MM.1S (cell line): ENCODE data around the gene TMEM40.

Source experiments
- DNase-seq: peaks from one replicate; pipeline ENCODE4 v3.0.0-alpha.2; 2015
- H2AFZ ChIP-seq: fragments of 300-600 bp; sonication (generic); 2 replicates; pipeline ENCODE4 v1.6.0; 2016; ENCODE audit warnings: antibody characterized with exemption, low read length
- H3F3A ChIP-seq: fragments of 300-600 bp; sonication (generic); 2 replicates; pipeline ENCODE4 v1.6.1; 2016; ENCODE audit warnings: mild to moderate bottlenecking, antibody characterized with exemption, low read length, moderate library complexity, mixed read lengths; ENCODE audit not compliant: insufficient read depth
- H3K27ac ChIP-seq: fragments of 300-600 bp; sonication (generic); 2 replicates; pipeline ENCODE4 v1.5.1; 2016; ENCODE audit warnings: mild to moderate bottlenecking, low read length
- H3K27me3 ChIP-seq: fragments of 300-600 bp; sonication (generic); replicated peaks from 2 replicates; pipeline ENCODE4 v1.6.0; 2016; ENCODE audit warnings: low read length; ENCODE audit not compliant: insufficient read depth
- H3K36me3 ChIP-seq: fragments of 300-600 bp; sonication (generic); replicated peaks from 2 replicates; pipeline ENCODE4 v1.6.1; 2016; ENCODE audit warnings: mild to moderate bottlenecking, low read length, mixed read lengths; ENCODE audit not compliant: insufficient read depth
- H3K4me1 ChIP-seq: fragments of 300-600 bp; sonication (generic); 2 replicates; pipeline ENCODE4 v1.6.1; 2016; ENCODE audit warnings: low read length, mixed read lengths
- H3K4me2 ChIP-seq: fragments of 300-600 bp; sonication (generic); 2 replicates; pipeline ENCODE4 v1.6.0; 2016; ENCODE audit warnings: low read depth, low read length
- H3K4me3 ChIP-seq: fragments of 300-600 bp; sonication (generic); 2 replicates; pipeline ENCODE4 v1.5.1; 2016; ENCODE audit warnings: low read length, mixed read lengths
- H3K79me2 ChIP-seq: fragments of 300-600 bp; sonication (generic); 2 replicates; pipeline ENCODE4 v1.6.1; 2016; ENCODE audit warnings: mixed run types, low read length, mixed read lengths
- H3K9ac ChIP-seq: fragments of 300-600 bp; sonication (generic); 2 replicates; pipeline ENCODE4 v1.6.1; 2016; ENCODE audit warnings: low read length, mixed read lengths
- H3K9me2 ChIP-seq: fragments of 300-600 bp; sonication (generic); replicated peaks from 2 replicates; pipeline ENCODE4 v1.6.1; 2016; ENCODE audit warnings: mild to moderate bottlenecking, low read length, mixed read lengths; ENCODE audit not compliant: insufficient read depth
- H3K9me3 ChIP-seq: fragments of 300-600 bp; sonication (generic); replicated peaks from 2 replicates; pipeline ENCODE4 v1.6.1; 2016; ENCODE audit warnings: mild to moderate bottlenecking, low read length, mixed read lengths; ENCODE audit not compliant: insufficient read depth
- H4K20me1 ChIP-seq: fragments of 300-600 bp; sonication (generic); 2 replicates; pipeline ENCODE4 v1.6.1; 2016; ENCODE audit warnings: mild to moderate bottlenecking, low read length, moderate library complexity, mixed read lengths; ENCODE audit not compliant: insufficient read depth
- CTCF ChIP-seq: fragments of 300-600 bp; sonication (generic); IDR thresholded peaks from 2 replicates; pipeline ENCODE4 v1.5.1; 2016; ENCODE audit warnings: antibody characterized with exemption, low read length, mixed read lengths
- EZH2 ChIP-seq: fragments of 300-600 bp; sonication (generic); optimal IDR thresholded peaks from 2 replicates; pipeline ENCODE3; 2017; ENCODE audit warnings: low read depth, mild to moderate bottlenecking, antibody characterized with exemption, low read length, mixed read lengths
- EZH2phosphoT487 ChIP-seq: fragments of 300-600 bp; sonication (generic); IDR thresholded peaks from 2 replicates; pipeline ENCODE4 v1.6.1; 2018; ENCODE audit warnings: antibody characterized with exemption, low read length

TMEM40 gene

GRCh38 chr3:12768579-12769527, 9.8 kb upstream of the TMEM40 start:
- Histone ChIP-seq H3K9me2 (no peaks in the 10 kb centered on the region), H4K20me1 (no peaks in the 10 kb centered on the region), H3K9ac (no peak overlapping the region), H3K4me1 (no peaks in the 10 kb centered on the region), H3K27ac (no peak overlapping the region), H3K27me3 (peaks cover 5% of the 10 kb centered on the region; the same call in 1 of the 2 replicates), H3F3A (no peaks in the 10 kb centered on the region), H3K4me3 (no peak overlapping the region), H3K36me3 (no peaks in the 10 kb centered on the region), H3K79me2 (no peaks in the 10 kb centered on the region), H2AFZ (no peak overlapping the region), H3K4me2 (no peak overlapping the region), H3K9me3 (no peaks in the 10 kb centered on the region)
- no peak for DNase-seq
- no peak for TF ChIP-seq EZH2phosphoT487
- TF ChIP-seq CTCF, result no peak
- TF ChIP-seq EZH2, result no peak

- no peaks in the 10 kb centered on the region for H3K4me1 ChIP-seq
- H3K9me3 ChIP-seq, result no peaks in the 10 kb centered on the region
- H4K20me1 ChIP-seq, result no peaks in the 10 kb centered on the region
- no peak overlapping the region for H2AFZ ChIP-seq
- H3K9ac ChIP-seq, result no peak overlapping the region
- H3K4me3 ChIP-seq, result no peak overlapping the region
- H3K9me2 ChIP-seq, result no peaks in the 10 kb centered on the region
- H3K4me2 ChIP-seq, result no peak overlapping the region
- H3K27me3 ChIP-seq, result peaks cover 5% of the 10 kb centered on the region; the same call in 1 of the 2 replicates
- no peak for DNase-seq
- H3K79me2 ChIP-seq, result no peaks in the 10 kb centered on the region
- H3F3A ChIP-seq, result no peaks in the 10 kb centered on the region
- no peaks in the 10 kb centered on the region for H3K36me3 ChIP-seq
- no peak overlapping the region for H3K27ac ChIP-seq
- TF ChIP-seq EZH2phosphoT487 (no peak), EZH2 (no peak), CTCF (no peak)
Measured at GRCh38 chr3:12766541-12766940, 7.5 kb upstream of the TMEM40 start.

GRCh38 chr3:12764171-12764776, 5.2 kb upstream of the TMEM40 start:
- no peaks in the 10 kb centered on the region for H3K4me1 ChIP-seq
- peaks cover 5% of the 10 kb centered on the region; the same call in 1 of the 2 replicates for H3K27me3 ChIP-seq
- TF ChIP-seq EZH2phosphoT487 (no peak), CTCF (no peak), EZH2 (no peak)
- no peak overlapping the region for H2AFZ ChIP-seq
- no peak overlapping the region for H3K4me3 ChIP-seq
- no peak overlapping the region for H3K4me2 ChIP-seq
- no peaks in the 10 kb centered on the region for H3K9me2 ChIP-seq
- no peak for DNase-seq
- no peaks in the 10 kb centered on the region for H3K9me3 ChIP-seq
- no peaks in the 10 kb centered on the region for H3F3A ChIP-seq
- no peaks in the 10 kb centered on the region for H4K20me1 ChIP-seq
- no peak overlapping the region for H3K9ac ChIP-seq
- no peak overlapping the region for H3K27ac ChIP-seq
- no peaks in the 10 kb centered on the region for H3K79me2 ChIP-seq
- H3K36me3 ChIP-seq, result no peaks in the 10 kb centered on the region
